Eye (tissue), 1 donor: ENCODE measurements around the gene MED13.
"Not testable (repeated sequence)": the region's sequence is repeated elsewhere in the genome, so short reads cannot be mapped to it uniquely, and the experiment has no call there.

Source experiments
- DNase-seq: peaks from one replicate; pipeline ENCODE4 v3.0.0-alpha.2; 2015

MED13 gene

DNA sequence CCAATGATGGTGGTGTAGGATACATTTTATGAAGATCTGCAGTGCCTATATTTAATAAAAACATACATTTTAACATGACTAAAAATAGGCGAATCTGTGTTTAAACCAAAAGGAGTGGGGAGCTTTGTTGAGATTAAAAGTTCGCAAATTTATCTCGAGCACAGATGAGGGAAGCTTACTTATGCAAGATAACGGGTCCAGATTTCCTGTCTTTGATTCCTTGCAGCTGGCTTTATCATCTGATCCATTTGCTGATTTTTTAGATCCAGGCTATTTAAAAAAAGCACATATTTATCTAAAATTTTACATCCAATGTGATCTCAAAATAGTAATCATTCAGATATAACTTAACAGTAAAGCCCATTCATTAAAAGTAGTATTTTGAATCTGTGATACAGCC, 80.3 kb downstream of the MED13 start:
- no peak for DNase-seq

DNA sequence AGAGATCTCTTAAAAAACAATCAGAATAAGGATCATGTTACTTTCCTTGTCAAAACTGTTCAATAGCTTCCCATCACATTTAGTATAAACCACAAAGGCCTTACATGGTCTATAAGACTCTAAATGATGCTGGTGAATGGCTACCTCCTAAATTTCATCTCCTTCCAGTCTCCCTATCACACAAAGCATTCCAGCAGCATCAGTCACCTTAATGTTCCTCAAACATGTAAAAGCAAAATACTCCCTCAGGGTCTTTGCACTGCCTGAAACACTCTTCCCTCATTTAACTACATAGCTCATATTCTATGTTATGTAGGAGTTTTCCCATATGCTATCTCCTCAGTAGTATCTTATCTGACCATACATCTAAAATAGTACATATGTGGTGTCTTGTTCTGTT, 83.8 kb downstream of the MED13 start:
- DNase-seq, result no peak

DNA sequence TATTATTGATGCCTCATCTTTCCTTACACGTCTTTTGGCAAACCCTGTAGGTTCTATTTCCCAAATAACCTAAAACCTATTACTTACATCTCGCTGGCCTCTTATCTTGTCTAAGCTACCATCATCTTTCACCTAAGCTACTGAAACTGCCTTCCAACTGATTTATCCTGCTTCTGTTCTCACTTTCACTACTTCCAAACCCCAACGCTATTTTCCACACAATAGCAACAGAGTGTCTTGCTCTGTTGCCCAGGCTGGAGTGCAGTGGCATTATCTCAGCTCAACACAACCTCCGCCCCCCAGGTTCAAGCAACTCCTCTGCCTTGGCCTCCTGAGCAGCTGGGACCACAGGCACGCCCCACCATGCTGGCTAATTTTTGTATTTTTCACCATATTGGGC, 84.5 kb downstream of the MED13 start:
- DNase-seq, result no peak

DNA sequence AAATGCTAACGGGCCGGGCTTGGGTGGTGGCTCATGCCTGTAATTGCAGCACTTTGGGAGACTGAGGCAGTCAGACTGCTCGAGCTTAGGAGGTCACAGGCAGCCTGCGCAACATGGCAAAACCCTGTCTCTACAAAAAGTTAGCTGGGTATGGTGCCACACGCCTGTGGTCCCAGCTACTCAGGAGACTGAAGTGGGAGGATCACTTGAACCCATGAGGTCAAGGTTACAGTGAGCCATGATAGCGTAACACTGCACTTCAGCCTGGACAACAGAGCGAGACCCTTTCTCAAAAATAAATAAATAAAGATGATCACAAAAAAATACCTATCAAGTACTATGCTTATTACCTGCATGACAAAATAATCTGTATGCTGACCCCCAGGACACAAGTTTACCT, 91.0 kb downstream of the MED13 start:
- DNase-seq, result no peak

DNA sequence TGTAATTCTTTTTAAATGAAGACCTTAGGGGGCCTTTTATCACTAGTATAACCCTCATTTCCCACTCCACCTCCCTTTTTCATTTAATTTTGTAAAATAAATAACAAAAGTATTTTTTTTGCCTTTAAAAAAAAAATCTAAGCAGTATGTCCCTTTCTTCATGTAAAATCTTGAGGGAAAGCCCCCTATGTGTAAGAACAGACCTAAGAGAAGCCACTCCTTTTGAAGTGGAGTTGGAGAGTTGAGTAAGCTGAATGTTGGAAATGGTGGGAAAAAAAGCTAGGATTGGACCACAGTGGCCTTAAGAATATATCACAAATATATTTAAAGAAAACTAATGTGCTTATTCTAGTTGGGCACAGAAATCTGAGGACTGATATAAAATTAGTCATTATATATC, 92.8 kb downstream of the MED13 start:
- no peak for DNase-seq

DNA sequence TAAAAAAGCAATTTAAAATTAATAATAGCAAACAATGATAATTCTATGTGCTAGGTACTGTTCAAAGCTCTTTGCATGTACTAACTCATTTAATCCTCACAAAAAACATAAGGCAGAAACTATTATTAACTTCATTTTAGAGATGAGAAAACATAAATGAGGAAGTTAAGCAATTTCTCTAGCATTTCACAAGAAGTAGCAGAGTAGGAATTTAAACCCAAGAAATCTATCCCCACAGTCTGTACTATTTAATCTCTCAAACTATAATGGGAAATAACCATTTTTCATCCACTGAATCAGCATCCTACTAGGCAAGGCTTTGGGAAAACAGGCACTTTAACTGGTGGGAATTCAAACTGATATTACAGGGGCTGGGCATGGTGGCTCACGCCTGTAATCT, 95.0 kb downstream of the MED13 start:
- no peak for DNase-seq

DNA sequence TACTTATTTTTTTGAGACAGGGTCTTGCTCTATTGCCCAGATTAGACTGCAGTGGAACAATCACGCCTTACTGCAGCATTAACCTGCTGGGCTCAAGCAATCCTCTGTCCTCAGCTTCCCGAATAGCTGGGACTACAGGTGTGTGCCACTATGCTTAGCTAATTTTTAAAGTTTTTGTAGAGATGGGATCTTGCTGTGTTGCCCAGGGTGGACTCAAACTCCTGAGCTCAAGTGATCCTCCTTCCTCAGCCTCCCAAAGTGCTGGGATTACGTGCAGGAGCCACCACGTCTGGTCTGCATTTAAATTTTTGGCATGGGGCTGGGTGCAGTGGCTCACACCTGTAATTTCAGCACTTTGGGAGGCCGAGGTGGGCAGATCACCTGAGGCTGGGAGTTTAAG, 96.3 kb downstream of the MED13 start:
- no peak for DNase-seq

DNA sequence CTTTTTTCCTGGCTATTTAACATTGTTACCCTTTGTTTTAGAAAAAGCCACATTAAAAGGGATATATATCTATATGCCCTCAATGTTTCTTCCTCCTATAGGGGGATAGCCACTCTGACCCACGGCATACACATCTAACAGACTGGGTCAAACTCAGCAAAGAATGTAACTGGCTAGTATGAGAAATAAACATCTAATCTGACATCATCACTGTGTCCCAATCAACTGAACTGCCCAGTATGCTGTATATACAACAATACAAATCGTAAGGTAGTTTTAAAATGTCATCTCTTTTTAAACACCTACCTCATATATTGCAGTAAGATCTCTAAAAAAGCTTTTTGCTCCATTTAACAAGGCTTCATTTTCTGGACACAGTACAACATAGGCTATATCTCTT, 97.3 kb downstream of the MED13 start:
- DNase-seq, result no peak

DNA sequence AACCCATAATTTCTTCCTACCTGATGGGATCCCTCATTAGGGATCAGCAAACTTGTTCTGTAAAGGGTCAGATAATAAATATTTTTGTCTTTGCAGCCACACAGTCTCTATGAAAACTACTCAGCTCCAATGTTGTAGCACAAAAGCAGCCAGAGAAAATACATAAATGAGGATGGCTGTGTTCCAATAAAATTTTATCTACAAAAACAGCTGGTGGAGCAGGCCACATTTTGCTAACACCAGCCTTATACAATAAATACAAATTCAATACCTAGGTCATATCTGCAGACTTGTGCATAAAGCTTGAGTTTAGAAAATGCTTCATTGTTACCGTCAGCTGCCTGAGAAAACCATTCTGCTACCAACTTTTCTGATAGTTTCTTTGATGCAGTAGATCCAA, 98.9 kb downstream of the MED13 start:
- no peak for DNase-seq

DNA sequence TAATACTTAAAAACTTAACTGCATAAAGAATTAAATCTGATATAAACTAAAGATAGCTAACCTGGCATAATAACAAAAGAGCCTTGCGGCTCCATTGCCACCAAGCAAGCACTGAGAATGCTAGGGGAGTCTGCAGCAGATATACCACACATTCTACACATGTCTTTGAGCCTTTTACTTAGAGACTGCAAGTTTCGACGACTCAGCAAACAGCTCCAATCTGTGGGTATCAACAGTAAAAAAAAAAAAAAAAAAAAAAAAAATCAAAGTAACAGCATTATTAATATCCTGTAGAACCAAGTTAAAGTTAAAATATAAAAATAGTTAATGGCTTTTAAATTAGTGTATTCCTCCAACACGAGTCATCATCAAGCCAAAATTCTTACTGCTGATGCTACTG, 109.5 kb downstream of the MED13 start:
- DNase-seq, result no peak

DNA sequence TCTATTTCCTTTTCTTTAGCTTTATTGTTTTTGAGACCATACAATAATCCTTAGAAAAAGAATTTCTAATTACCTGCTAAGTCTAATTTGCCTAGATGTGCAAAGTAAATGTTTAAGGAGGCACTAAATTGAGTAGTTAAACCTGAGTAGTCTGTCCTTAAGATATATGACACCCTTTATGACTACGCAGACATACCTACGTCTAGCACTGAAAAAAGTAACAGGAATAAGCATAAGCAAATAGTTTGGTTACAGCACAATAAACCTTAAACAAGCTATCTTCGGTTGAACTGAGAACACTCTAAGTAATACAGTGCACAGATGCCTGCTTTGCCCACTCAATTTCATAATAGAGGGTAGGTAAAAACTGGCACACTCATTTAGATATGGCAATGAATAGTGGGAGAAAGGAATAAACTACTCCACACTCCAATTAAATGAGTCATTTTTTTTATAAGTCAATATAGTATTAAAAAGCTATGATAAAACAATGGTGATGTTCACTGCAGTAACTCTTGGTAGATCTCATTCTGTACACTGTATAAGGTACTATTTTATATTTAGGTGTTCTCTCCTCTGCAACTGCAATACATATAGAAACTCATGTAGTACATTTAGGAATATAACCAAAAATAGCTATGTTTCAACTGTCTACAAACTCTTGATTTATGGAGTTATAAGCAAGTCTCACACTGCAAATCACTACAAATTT, 117.6 kb downstream of the MED13 start:
- DNase-seq, result no peak

DNA sequence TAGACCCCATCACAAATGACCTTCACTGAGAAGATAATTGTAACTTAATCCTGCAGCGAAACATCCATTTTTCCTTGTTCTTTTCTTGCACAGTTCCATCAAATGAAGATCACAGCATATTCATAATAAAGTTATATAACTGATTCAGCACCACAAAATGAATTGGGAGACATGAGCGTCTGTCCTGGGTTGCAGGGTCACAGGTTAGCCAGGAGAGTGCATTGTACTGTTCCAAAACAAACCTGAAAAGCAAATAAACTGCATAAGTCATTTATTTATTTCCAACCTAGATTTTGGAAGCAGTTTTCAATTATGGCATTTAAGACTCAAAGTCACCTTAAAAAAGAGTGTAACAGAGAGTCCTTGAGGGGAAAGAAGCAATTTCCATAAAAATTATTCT, 118.7 kb downstream of the MED13 start:
- DNase-seq, result no peak

DNA sequence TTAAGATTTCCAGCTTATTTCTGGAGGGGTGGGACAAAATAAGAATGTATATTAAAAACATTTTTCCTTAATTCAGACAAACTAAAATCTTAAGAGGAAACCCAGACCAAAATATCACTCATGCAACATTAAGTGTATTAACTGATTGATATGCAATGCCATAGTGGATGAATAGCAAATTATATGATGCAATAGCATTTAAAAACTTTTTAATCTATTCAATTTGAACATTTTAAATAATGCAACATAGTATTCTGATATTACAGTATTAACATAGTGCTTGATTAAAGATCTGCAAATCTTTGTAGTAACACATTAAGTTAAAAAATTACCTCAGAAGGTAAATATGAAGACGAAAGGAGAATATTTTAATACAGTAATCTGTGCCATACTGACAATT, 122.0 kb downstream of the MED13 start:
- no peak for DNase-seq

DNA sequence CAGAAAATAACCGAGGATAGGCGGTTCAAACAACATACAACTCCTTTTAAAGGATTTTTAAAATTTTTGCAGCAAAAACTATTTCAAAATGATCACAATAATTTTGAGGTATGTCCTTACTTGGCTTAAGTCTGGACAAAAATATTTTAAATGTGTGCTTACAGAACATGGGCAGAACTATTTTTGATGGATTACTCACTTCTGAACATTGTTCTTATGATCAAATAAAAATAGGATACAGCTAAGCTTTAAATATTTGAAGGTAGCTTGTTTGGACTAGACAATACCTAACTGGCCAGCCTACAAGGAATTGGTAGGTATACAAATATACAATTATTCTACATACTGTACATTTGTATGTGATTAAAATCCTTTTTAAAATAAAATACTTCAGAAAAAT, 123.0 kb downstream of the MED13 start:
- DNase-seq, result no peak

DNA sequence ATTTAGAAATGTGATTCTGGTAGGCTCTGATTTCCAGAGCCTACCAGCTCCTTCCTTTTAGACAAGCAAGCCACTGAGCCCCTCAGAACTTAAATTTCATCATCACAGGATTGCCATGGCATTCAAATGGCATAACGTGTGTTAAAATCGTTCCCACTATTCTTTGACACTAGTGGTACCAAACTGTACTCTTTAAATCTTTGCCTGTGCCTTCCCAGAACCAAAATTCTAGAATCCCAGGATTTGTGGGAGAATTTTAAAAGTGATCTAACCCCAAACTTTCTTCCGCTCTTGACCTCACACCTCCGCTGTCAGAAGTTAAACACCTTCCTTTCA, 137.0 kb downstream of the MED13 start:
- no peak for DNase-seq

DNA sequence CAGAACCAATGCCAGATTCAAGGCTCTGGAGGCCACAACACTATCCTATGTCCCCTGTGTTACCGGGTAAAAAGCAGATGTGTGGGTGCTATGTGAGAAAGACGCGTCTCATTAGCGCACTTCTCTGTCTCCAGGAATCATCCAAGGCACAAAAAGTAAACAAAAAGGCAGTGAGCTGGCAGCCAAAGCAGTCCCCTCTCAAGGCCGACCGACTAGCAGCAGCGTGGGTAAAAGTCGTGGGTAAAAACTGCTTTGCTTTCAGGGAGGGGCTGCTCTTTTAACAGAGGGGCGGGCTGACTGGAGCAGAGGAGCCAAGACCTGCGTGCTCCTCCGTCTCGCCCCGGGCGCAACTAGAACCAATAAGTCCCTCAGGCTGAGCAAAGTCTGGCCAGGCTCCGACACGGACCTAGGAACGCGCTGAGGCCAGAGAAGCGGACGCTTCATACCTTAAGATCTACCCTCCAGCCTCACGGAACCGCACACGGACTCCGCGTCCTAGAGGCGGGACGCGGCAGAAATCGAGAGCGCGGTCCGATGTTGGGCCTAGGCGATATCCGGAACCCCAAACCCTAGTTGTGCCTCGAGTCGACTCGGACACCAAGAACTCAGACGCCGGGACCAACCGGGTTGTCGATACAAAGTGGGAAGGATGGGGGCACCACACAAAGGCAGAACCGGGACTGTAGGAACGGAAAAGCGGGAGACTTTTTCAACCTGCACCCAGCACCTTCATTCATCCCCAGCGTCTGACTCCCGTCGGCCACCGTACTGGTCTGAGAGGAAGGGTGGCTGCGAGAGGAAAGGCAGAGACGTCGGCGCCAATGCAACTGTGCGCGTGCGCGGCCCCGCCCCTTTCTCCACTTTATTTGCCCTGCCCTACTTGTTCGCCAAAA, 137.6 kb downstream of the MED13 start, which contains the start of gene INTS2:
INTS2 (minus strand) TSS at position 775 of the 893 bp plus-strand sequence. CDS start 1,338 bp downstream, outside the sequence.
- peak; percentile 98 for DNase-seq

DNA sequence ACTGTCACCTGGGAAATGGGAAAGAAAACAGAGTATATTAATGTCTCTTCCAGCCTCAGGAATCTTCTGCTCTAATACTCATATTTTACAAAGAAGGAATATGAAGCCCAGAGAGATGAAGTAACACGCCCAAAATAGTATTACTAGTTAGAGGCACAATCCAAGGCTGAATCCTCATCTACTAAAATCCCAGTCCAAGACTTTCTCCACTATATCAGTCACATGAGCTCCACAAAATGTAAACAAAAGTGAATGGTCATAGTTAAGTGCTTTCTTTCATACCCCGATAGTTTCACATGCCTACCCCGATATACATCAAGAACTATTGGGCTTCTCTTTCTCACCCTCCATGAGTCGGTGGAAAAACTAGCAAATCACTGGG, 138.3 kb downstream of the MED13 start:
- DNase-seq, result no peak

DNA sequence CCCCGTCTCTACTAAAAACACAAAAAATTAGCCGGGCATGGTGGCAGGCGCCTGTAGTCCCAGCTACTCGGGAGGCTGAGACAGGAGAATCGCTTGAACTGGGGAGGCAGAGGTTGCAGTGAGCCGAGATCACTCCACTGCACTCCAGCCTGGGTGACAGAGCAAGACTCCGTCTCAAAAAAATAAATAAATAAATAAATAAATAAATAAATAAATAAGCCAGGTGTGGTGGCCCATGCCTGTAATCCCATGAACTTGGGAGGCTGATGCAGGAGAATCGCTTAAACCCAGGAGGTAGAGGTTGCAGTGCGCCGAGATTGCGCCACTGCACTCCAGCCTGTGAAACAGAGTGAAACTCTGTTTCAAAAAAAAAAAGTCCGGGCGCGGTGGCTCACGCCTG, 149.9 kb downstream of the MED13 start:
- not testable (repeated sequence) for DNase-seq

DNA sequence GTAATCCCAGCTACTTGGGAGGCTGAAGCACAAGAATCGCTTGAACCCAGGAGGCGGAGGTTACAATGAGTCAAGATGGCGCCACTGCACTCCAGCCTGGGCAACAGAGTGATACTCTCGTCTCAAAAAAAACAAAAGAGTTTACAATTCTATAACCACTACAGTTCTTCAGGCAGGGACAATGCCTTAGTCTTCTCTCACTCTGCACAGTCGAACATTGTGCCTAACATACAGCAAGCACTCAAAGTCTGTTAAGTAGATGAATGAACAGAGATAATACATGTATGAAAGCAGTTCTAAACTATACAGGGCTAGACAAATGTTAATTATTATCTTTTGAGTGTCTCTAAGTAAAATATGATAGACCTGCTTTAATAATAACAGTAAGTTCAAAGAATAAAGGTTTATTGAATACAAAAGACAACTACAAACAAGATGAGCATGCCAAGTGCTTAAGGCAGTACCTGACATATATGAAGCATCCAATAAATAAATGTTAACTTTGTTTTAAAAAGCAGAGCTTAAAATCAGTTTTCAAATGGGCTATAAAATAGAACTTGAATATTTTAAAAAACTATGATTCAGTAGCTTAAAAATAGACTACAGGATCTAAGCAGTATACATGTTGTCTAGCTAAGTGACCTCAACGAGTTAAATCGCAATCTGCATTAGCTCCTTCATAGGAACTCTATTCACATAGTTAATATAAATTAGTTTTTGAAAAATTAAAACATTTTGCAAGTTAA, 156.6 kb downstream of the MED13 start:
- no peak for DNase-seq

DNA sequence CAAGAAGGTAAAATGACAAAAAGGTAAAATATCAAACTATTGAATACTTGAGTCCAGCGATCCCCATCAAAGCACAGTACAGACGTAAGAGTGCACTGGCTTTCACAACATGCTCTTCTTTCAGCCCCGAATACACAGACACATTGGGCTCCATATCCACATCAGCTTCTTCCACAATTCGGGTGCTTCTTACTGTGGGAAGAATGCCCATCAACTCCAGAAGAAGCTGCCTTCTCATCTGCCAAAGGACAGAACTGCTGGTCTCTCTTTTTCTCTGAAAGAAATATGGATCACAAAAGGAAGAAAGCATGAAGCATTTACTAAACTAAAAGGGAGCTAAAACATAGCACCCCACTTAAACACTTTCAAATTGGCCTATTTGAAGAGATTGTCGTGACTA, 157.7 kb downstream of the MED13 start:
- DNase-seq, result no peak

DNA sequence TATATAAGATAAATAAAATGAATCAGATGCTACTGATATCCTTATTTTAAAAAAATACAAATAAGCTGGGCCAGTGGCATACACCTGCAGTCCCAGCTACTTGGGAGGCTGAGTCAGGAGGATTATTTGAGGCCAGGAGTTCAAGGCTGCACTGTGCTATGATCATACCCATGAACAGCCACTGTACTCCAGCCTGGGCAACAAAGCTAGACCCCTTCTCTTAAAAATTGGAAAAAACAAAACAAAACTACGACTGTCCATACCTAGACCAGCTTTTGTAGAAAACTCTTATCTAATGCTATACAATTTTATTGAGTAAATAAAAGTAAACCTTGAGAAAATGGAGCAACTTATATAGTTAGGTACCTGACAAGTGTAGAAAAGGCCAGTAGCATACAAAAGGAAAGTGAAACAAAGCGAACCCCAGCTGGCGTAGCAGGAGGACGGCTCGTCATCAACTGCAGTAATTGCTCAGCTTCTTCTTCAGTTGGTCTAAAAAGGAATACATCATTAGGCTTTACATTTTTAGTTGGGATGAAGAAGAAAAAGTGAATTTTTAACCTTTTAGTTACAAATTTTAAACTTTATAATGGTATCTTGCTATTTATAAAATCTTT, 160.9 kb downstream of the MED13 start:
- no peak for DNase-seq

DNA sequence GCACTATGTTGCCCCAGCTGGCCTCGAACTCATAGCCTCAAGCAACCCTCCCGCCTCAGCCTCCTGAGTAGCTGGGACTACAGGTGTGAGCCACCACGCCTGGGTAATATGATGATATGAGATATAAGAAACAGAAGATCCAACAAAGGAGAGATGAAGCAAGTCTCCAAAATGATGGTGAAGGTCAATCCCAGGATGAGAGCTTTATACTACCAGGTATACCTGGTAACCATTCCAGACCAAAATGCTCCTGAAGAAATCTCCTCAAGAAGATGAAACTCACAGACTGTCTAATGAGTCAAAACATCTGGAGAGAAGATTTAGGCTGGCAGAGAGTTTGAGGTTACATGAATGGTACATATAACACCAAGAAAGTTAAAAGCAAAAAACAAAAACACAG, 161.8 kb downstream of the MED13 start:
- DNase-seq, result no peak

DNA sequence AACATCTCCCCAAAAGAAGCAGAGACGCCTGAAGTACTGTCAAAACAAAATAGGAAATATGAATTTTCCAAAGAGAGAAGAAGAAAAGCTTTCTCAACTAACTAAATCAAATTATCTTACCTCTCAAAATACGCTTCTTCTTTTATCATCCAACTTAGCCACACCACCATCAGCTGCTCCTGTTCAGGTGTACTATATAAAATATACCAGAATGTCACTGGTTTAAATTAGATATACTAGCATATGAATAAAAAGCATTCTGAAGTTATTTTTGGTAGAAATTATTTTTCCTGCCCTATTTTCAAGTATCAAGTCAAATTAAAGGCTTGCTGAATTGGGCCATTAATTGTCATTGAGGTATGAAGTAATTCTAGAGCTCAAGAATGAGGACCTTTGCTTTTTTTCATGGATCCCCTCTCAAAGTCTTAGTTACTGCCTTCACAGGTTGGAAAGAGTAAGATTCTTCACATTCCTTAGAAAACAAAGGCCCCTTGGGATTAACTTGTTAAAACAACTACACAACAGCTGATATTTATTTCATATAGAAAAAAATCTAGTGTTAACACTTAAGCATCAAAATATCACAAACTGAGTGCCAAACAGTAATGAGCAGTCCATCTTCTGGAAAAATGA, 167.4 kb downstream of the MED13 start:
- DNase-seq, result no peak
